Esophagus muscularis mucosa (tissue), 4 donors: ENCODE results near the gene GSTM3.

ENCODE experiments used
- CTCF ChIP-seq, 3 experiments: fragments of 200-600 bp in 2 of 3; fragments of 450-650 bp in 1 of 3; sonication (generic) in 2 of 3; IDR thresholded peaks; one replicate each; pipeline ENCODE4 v1.5.1; 2017 to 2019; ENCODE audit warnings: antibody characterized with exemption in 3 of 3, mild to moderate bottlenecking in 2 of 3, moderate library complexity in 1 of 3
- EP300 ChIP-seq: sonication (generic); formaldehyde crosslinking; IDR thresholded peaks from one replicate; pipeline ENCODE4 v1.6.1; 2017; ENCODE audit warnings: antibody characterized with exemption
- POLR2A ChIP-seq: fragments of 450-650 bp; IDR thresholded peaks from one replicate; pipeline ENCODE4 v1.6.1; 2017; ENCODE audit warnings: antibody characterized with exemption, moderate library complexity, mild to moderate bottlenecking, low read depth
- POLR2AphosphoS5 ChIP-seq, 2 donors: sonication (generic); formaldehyde crosslinking; IDR thresholded peaks; one replicate each; pipeline ENCODE4 v1.6.1; 2017; ENCODE audit warnings: antibody characterized with exemption in 2 of 2

GRCh38 chr1:109739738-109740614 lies 862 bp downstream of the GSTM3 start:
- TF ChIP-seq POLR2A (peak; percentile 33), CTCF (IDR thresholded peaks at IDR 0.05) (no peak), POLR2AphosphoS5 (IDR thresholded peaks at IDR 0.05) (peak; percentile 87 to 95), EP300 (no peak)
